Keratinocyte (primary cell): ENCODE results near the gene BSDC1. TPM values are rescaled to one million over a fixed set of nuclear protein-coding genes. Genes with fewer than 3 reads are reported as not detected.

Experiments used
- DNase-seq: peaks from one replicate; pipeline ENCODE4 v3.0.0-alpha.2; 2011; ENCODE audit warnings: low read depth, missing footprints, low spot score
- FAIRE-seq: peaks from 2 replicates; lab custom pipeline; 2011; peaks lifted over from hg19 to GRCh38; lab: Jason Lieb, UNC
- H2AFZ ChIP-seq: 2 replicates; pipeline ENCODE4 v1.6.0; 2012; ENCODE audit warnings: low read length, control low read depth, inconsistent platforms; ENCODE audit not compliant: control insufficient read depth
- H3K27ac ChIP-seq: 2 replicates; pipeline ENCODE4 v1.5.1; 2011; ENCODE audit warnings: low read length; ENCODE audit not compliant: control insufficient read depth, insufficient read depth
- H3K27me3 ChIP-seq: 3 replicates; pipeline ENCODE4 v1.6.0; 2011; ENCODE audit warnings: low read length; ENCODE audit not compliant: control insufficient read depth, insufficient read depth; ENCODE audit errors: extremely low read depth
- H3K36me3 ChIP-seq, 2 experiments: 2 replicates in 1 of 2; 3 replicates in 1 of 2; pipeline ENCODE4 v1.5.1; 2011; ENCODE audit warnings: low read length in 2 of 2, mild to moderate bottlenecking in 1 of 2; ENCODE audit not compliant: control insufficient read depth in 2 of 2, insufficient read depth in 2 of 2; ENCODE audit errors: extremely low read depth in 1 of 2
- H3K4me1 ChIP-seq: 3 replicates; pipeline ENCODE4 v1.5.1; 2011; ENCODE audit warnings: low read length; ENCODE audit not compliant: control insufficient read depth, insufficient read depth; ENCODE audit errors: extremely low read depth
- H3K4me2 ChIP-seq: 3 replicates; pipeline ENCODE4 v1.6.0; 2011; ENCODE audit warnings: low read depth, low read length; ENCODE audit not compliant: control insufficient read depth, insufficient read depth; ENCODE audit errors: extremely low read depth
- H3K4me3 ChIP-seq, 3 experiments: fragments of 200-600 bp in 1 of 3; sonication (generic) in 1 of 3; 2 replicates in 2 of 3; 3 replicates in 1 of 3; pipeline ENCODE4 v1.5.1; 2011 to 2016; ENCODE audit warnings: low read length in 3 of 3, mild to moderate bottlenecking in 3 of 3, control low read depth in 2 of 3, inconsistent platforms in 1 of 3, low read depth in 1 of 3, mixed read lengths in 1 of 3, mixed run types in 1 of 3, moderate library complexity in 1 of 3; ENCODE audit not compliant: control insufficient read depth in 2 of 3, insufficient read depth in 2 of 3; ENCODE audit errors: extremely low read depth in 1 of 3
- H3K79me2 ChIP-seq: 2 replicates; pipeline ENCODE4 v1.6.0; 2012; ENCODE audit warnings: low read length; ENCODE audit not compliant: control insufficient read depth, insufficient read depth
- H3K9ac ChIP-seq: 3 replicates; pipeline ENCODE4 v1.6.0; 2011; ENCODE audit warnings: low read length; ENCODE audit not compliant: control insufficient read depth, insufficient read depth; ENCODE audit errors: extremely low read depth
- H3K9me1 ChIP-seq: 3 replicates; pipeline ENCODE4 v1.6.0; 2011; ENCODE audit warnings: low read length; ENCODE audit not compliant: control insufficient read depth, insufficient read depth; ENCODE audit errors: extremely low read depth
- H3K9me3 ChIP-seq: 2 replicates; pipeline ENCODE4 v1.5.1; 2012; ENCODE audit warnings: low read depth, low read length; ENCODE audit not compliant: control insufficient read depth
- H4K20me1 ChIP-seq: 3 replicates; pipeline ENCODE4 v1.6.0; 2011; ENCODE audit warnings: low read length; ENCODE audit not compliant: control insufficient read depth, insufficient read depth; ENCODE audit errors: extremely low read depth
- CTCF ChIP-seq, 3 experiments: IDR thresholded peaks in 1 of 3; conservative IDR thresholded peaks in 1 of 3; optimal IDR thresholded peaks in 1 of 3; 2 replicates in 2 of 3; 3 replicates in 1 of 3; pipeline versions ENCODE3 to v1.5.1; 2011; ENCODE audit warnings: low read length in 3 of 3, mild to moderate bottlenecking in 3 of 3, moderate library complexity in 2 of 3, control low read depth in 1 of 3, inconsistent platforms in 1 of 3; ENCODE audit not compliant: insufficient read depth in 2 of 3; ENCODE audit errors: extremely low read depth in 1 of 3
- EZH2 ChIP-seq: IDR thresholded peaks from one replicate; pipeline ENCODE4 v1.6.1; 2012; ENCODE audit warnings: inconsistent platforms, mild to moderate bottlenecking, low read length, moderate library complexity
- dilution Hi-C: fragments of 300-500 bp; cut with MboI; formaldehyde crosslinking; loops from one replicate; pipeline ENCODE4 v1.7.0; 2020; ENCODE audit warnings: low sequenced_read_pairs; ENCODE audit not compliant: extremely low pct_ligation_motif_present
- polyA plus RNA-seq, 5 experiments: library from polyadenylated mRNA; depleted of rRNA in 3 of 5; stranded (reverse) in 3 of 5; stranded (forward) in 1 of 5; unstranded in 1 of 5; fragments of >200 nt; gene quantifications; 1 replicate in 1 of 5; 2 replicates in 3 of 5; 3 replicates in 1 of 5; pipeline versions ENCODE4 v1.2.1 to v1.2.3, GENCODE V29; 2011 to 2012; ENCODE audit warnings: missing spikeins in 2 of 5, low read depth in 1 of 5, low replicate concordance in 1 of 5

Gene BSDC1
- polyA plus RNA-seq, 1 donor (not counting 4 experiments of a cell fraction or from before 2014, with no cell fraction given): 38.1 TPM

- peaks cover 9 to 10% of the 10 kb centered on the region in 2 experiments for H3K36me3 ChIP-seq
- H3K4me1 ChIP-seq: peaks cover 9% of the 10 kb centered on the region
- H3K4me2 ChIP-seq: peak overlapping the region; percentile 100
- no peak for TF ChIP-seq CTCF (optimal IDR thresholded peaks at IDR 0.05 in 1 of 3, IDR thresholded peaks at IDR 0.05 in 1 of 3, conservative IDR thresholded peaks at IDR 0.05 in 1 of 3; ENCODE audit: extremely low read depth in 1 of 3, insufficient read depth in 2 of 3, low read length in 3 of 3)
- no peak for TF ChIP-seq EZH2
- H3K4me3 ChIP-seq: peak overlapping the region; percentile 88 to 98 (median 93)
- H3K27ac ChIP-seq: peak overlapping the region; percentile 96
- H2AFZ ChIP-seq: peak overlapping the region; percentile 91
- H3K27me3 ChIP-seq: no peaks in the 10 kb centered on the region
- FAIRE-seq: no peak
- H3K9me1 ChIP-seq: no peaks in the 10 kb centered on the region
- DNase-seq: no peak
- H3K9ac ChIP-seq: peak overlapping the region; percentile 99
- no peaks in the 10 kb centered on the region for H4K20me1 ChIP-seq
- peaks cover 22% of the 10 kb centered on the region for H3K79me2 ChIP-seq
- H3K9me3 ChIP-seq: no peaks in the 10 kb centered on the region
- dilution Hi-C loops: no loop called here
Observed at GRCh38 chr1:32394890-32395432, 720 bp upstream of the BSDC1 start.

GRCh38 chr1:32393832-32394140 lies 455 bp downstream of the BSDC1 start:
- Histone ChIP-seq H3K4me3 (peak overlapping the region; percentile 88 to 98 (median 93)), H3K9ac (peak overlapping the region; percentile 99), H3K36me3 (peaks cover 10 to 16% of the 10 kb centered on the region in 2 experiments), H3K9me3 (no peaks in the 10 kb centered on the region), H4K20me1 (no peaks in the 10 kb centered on the region), H3K79me2 (peaks cover 27% of the 10 kb centered on the region), H3K27me3 (no peaks in the 10 kb centered on the region), H2AFZ (peak overlapping the region; percentile 98), H3K9me1 (no peaks in the 10 kb centered on the region), H3K4me2 (peak overlapping the region; percentile 100), H3K27ac (peak overlapping the region; percentile 96), H3K4me1 (peaks cover 9% of the 10 kb centered on the region)
- FAIRE-seq (no peak), DNase-seq (no peak)
- TF ChIP-seq EZH2 (no peak), CTCF (optimal IDR thresholded peaks at IDR 0.05 in 1 of 3, IDR thresholded peaks at IDR 0.05 in 1 of 3, conservative IDR thresholded peaks at IDR 0.05 in 1 of 3; ENCODE audit: extremely low read depth in 1 of 3, insufficient read depth in 2 of 3, low read length in 3 of 3) (no peak)
- dilution Hi-C loops: no loop called here
